GM21528 (cell line): Measurements from ENCODE around the gene ZMYND8.
"Not testable (repeated sequence)": the region's sequence is repeated elsewhere in the genome, so short reads cannot be mapped to it uniquely, and the experiment has no call there.

Experiments used
- ATAC-seq: cut with Tn5 transposase; IDR thresholded peaks from one replicate; pipeline ENCODE4 v1.9.1; 2021; ENCODE audit warnings: mild to moderate bottlenecking, moderate library complexity; ENCODE audit not compliant: unreplicated experiment, low FRiP score

The ZMYND8 gene

DNA sequence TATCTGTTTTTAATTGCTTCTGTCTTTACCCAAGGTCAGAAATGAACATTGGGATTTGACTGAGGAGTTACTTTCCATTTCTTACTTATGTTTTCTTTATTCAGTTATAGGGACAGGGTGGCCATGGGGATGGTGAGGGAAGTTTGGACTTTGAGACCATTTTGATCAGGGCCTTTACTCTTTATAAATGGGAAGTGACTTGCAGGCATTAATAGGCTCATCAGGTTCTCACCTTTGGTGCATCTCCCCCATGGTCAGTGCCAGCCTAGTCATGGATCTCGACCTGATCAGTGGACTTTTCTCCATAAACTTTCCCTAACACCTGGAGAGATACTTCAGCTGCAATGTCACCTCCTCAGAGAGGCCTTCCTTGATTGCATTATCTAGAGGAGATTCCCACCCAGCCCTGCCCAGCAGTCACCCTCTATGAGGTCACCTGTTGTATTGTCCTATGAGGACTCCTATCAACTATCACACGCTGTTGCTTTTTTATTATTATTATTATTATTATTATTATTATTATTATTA, 16.8 kb upstream of the ZMYND8 start:
- no peak for ATAC-seq

DNA sequence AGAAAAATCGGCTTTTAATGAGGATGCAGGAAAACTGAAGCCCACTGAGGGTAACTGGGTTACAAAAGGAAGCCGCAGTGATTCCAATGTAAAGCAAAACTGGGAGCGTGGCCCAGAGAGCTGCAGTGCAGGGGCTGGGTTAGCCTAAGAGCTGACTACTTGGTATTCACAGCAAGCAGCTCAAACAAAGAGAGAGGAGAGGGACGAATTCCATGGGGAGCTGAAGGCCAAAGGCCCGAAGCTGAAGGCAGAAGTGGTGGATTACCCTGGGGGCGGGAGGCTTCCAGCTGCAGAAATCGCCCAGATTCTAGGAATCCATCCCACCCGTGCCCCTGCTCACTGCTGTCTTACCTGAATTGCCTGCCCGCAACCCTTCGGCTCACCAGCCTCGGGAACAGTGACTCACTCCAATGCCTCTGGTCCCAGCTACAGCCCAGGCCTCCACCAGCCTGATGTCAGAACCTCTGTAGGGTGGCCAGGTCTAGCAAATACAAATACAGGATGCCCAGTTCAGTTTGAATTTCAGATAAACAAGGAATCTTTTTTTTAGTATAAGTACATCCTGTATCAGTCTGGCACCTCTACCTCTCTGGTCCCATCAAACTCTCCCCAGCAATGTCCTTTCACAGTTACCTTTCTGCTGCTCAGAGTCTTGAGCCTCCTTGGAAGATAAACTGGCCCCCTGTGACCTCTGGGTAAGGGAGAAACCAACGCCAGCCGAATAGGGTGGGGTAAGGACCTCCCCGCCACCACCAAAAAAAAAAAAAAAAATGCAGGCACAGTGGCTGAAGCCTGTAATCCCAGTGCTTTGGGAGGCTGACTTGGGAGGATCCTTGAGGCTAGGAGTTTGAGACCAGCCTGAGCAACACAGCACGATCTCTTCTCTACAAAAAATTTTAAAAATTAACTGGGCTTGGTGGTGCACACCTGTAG, 14.6 kb upstream of the ZMYND8 start:
- no peak for ATAC-seq

DNA sequence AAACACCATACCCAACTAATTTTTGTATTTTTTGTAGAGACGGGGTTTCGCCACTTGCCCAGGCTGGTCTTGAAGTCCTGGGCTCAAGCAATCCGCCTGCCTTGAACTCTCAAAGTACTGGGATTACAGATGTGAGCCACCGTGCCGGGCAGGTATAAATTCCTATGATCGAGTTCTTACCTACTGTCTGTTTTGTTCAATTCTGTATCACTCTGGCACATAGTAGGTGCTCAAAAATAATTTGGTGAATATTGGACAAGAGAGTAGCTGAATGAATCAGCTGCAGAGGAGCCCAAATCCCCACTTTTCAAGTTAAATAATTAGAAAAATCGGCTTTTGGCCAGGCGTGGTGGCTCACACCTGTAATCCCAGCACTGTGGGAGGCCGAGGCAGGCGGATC, 13.7 kb upstream of the ZMYND8 start:
- no peak for ATAC-seq

DNA sequence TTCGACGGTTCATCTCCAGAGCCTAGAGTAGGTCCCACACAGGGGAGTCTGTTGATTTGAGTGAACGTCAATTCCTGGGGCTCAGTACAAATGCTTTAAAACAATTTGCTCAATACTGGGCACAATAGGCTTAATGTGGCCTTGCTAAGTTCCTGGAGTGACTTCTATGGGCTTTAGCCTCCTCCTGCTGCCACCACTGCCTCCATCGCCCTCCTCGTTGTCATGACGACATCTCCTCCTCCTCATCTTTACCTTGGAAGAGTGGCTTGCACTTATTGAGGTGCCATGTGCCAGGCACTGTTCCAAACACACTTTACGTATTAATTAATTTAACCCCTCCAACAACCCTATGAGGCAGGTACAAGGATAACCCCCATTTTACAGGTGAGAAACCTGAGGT, 11.8 kb upstream of the ZMYND8 start:
- no peak for ATAC-seq

DNA sequence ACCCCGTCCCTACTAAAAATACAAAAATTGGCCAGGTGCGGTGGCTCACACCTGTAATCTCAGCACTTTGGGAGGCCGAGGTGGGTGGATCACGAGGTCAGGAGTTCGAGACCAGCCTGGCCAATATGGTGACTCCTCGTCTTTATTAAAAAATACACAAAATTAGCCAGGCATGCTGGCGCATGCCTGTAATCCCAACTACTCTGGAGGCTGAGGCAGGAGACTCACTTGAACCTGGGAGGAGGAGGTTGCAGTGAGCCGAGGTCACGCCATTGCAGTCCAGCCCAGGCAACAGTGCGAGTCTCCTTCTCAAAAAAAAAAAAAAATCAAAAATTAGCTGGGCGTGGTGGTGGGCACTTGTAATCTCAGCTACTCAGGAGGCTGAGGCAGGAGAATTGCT, 9.8 kb upstream of the ZMYND8 start:
- ATAC-seq, result not testable (repeated sequence)

DNA sequence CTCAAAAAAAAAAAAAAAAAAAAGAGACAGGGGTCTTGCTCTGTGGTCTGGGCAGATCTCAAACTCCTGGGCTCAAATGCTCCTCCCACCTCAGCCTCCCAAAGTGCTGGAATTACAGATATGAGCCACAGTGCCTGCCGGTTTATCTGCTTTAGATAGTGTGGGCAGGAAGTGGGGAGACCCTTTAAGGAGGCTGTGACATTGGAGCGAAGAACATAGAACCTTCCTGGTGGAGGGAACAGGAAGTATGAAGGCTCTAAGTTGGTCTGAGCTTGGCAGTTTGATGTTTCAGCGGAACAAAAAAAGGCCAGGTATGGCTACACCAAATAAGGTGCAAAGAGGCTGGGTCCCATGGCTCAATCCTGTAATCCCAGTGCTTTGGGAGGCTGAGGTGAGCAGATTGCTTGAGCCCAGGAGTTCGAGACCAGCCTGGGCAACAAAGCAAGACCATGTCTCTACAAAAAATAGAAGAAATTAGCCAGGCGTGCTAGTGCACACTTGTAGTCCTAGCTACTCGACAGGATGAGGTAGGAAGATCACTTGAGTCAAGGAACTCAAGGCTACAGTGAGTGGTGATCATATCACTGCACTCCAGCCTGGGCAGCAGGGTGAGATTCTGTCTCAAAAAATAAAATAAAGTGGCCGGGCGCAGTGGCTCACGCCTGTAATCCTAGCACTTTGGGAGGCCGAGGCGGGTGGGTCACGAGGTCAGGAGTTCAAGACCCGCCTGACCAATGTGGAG, 8.7 kb upstream of the ZMYND8 start:
- no peak for ATAC-seq

DNA sequence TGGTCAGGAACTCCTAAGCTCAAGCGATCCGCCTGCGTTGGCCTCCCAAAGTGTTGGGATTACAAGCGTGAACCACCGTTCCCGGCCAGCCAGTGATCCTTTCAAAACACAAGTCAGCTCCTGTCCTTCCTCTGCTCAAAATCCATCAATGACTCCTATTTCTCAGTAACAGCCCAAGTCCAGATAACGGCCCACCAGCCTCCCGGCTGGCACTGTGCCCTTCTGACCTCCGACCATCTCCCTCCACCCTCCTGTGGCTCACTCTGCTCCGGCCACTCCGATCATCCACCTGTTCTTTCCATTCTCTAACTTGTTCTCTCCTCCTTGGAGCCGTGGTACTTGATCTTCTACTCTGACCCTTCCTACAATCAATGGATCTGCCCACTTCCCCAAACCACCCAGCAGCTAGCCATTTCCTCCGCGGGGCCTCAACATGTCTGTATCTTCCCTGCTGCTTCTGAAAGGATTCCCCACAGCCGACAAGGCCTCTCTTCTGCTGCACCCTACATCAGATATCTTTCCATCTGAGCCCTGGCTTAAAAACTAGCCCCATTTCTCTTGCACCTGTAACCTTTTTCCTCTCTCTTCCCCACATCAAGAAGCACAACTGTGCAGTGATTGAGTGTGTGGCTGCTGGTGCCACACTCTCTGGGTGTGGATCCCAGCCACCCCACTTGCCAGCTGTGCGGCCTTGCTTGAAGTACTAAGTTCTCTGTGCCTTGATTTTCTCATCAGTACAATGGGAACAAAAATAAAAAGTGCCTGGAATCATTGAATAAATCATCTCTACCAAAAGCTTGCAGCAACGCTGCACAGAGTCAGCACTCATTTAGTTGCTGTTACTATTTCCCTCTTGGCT, 6.1 kb upstream of the ZMYND8 start:
- no peak for ATAC-seq

DNA sequence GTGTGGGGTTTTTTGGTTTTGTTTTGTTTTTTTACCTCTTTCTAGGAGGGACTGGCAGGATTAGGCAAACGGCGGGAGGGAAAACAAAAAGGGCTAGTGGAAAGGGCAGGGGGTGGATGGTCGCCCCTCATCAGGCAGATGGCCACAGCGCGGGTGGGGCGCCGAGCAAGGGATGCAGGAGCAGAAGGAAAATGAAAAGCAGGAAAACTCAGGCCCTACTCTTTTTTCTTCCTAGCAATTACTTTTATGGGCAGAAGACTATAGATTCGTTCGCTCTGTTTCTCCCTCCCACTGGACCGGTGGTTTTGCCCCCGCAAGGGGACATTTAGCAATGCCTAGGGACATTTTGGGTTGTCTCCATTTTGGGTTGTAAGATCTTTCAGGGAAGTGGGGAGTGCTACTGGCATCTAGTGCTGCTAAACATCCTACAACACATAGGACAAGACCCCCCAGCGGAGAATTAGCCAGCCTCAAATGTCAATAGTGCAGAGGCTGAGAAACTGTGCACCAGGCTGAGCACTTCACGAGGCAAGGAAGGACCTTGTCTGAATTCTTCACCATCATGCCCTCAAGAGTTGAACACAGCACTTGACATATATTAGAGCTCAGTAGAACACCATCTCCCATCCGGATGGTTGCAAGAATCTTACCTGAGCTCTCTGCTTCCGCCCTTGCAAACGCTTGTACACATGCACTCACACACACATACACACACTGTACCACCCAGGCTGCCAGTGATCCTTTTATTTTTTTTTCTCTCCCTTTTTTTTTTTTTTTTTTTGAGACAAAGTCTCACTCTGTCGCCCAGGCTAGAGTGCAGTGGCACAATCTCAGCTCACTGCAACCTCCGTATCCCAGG, 4.8 kb upstream of the ZMYND8 start:
- ATAC-seq, result no peak

DNA sequence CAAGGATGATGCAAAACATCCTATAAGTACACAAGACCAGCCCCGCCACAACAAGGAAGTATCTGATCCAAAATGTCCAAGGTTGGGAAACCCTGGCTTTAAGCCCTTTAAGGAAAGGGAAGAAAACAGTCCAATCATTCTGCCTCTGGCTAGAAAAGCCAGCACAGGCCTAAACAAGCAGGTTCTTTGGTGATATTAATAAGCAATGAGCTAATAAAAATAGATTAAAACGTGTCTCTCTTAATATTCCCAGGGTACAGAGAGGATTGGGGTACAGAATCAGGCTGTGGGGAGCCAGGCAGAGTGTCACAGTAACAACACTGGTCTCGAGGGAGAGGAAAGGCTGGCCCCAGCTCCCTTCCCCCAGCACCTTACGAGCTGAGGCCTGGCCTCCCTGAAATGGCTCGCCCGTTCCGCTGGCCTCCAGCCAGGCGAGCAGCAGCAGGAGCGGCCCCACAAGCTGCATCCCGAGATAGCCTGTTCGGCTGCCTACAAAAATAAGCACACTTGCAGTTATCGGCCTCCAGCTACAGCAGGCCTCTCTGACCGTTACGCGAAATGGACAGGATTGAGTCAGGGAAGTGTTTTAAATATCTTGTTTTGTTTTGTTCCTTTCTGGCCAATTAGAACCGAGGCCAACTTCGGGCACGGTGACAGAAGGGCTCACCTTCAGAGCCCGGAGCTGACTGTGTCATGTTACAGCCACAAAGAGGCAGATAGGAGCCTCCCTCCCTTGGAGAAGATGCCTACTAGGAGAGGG, 4.0 kb upstream of the ZMYND8 start:
- no peak for ATAC-seq

DNA sequence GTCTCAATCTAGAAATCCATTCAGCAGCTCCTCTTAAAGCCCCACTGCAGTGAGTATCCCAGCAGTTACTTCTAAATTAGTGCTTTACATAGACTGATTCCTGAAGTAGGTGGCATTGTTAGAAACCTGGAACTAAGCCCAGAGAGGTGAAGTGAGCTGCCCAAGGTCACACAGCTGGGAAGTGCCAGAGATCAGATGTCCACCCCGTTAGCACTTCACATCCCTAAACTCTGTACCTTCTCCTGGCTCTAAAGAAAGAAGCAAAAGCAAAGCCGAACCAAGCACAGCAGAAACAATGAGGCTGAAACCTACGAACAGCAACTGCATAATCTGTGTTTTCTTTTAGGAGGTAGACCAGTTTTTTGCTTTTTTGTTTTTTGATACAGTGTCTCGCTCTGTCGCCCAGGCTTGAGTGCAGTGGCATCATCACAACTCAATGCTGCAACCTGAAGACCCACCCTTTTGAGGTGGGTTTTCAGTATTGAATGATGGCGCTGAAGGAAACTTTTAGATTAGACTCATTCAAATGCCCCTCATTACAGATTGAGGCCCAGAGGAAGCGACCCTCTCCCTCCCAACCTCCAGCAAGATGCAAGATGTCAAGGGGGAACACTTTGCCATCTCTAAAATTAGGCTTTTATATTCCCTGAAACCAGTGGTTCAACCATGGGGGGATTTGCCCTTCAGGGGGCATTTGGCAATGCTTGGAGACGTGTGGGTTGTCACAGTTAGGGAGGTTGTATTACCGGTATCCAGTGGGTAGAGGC, 3.2 kb upstream of the ZMYND8 start:
- ATAC-seq, result no peak

DNA sequence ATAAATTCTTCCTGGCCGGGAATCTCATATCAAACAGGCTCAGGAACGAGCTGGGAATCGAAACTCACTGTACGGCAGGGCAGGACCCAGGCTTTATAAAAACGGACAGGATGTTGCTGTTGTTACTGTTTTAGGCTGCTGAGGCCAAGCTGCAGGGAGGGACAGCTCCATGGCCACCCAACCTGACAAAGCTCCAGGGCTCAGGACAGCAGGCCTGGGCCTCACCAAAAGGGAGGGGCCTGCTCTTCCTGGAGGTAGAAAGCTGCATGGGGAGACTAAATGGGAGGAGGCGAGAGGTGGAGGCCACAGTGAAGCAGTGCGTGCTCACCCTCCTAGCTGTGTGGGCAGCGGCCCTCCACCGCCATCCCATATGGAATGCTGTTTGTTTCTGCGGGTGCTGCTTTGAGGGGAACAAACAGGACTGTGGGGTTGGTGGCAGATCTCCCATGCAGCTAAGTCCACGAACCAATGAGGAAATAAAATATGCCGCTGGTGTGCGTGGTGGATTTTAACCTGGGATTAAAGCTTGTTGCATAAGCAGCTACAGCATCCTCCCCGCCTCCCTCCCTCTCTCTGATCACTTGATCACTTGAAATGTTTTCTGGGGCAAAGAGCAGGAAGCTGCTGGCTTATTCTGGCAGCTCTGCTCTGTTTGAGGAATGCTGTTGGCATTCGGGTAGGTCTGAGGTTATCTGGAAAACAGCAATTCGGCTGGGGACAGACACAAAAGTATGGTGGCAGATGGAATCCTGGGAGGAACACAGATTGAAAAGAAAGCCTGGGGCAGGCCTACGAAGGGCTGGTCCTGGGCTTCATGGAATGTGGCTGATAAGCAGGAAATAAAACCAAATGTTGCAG, 2.4 kb upstream of the ZMYND8 start:
- no peak for ATAC-seq

DNA sequence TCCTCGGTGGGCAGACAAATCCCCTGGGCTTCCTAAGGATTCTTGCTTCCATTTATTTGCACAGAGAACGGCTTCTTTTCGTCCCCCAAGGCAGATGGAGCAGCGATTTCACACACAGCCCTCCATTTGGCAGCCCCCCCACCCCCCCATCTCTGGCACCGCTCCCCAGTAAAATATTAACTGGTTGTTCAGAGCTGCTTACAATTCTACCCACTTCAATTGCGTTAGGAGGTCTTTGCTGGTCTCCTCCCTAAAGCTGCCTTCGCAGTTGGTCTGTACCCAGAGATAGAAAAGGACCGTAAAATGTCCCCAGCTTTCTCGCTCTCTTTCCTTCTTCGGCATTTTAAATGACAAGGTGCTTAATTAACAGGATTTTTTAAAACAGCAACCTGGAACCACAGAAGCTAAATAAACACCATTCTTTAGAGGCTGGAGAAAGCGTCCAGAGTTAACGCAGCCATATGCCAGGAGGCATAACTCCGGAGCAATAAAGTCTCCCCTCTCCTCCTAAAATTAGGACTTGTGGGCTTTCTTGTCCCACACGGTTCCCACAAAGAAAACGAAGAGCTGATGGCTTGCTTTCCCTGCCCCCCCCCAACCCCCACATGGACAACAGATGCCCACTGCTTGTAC, 1.7 kb upstream of the ZMYND8 start:
- ATAC-seq, result no peak

DNA sequence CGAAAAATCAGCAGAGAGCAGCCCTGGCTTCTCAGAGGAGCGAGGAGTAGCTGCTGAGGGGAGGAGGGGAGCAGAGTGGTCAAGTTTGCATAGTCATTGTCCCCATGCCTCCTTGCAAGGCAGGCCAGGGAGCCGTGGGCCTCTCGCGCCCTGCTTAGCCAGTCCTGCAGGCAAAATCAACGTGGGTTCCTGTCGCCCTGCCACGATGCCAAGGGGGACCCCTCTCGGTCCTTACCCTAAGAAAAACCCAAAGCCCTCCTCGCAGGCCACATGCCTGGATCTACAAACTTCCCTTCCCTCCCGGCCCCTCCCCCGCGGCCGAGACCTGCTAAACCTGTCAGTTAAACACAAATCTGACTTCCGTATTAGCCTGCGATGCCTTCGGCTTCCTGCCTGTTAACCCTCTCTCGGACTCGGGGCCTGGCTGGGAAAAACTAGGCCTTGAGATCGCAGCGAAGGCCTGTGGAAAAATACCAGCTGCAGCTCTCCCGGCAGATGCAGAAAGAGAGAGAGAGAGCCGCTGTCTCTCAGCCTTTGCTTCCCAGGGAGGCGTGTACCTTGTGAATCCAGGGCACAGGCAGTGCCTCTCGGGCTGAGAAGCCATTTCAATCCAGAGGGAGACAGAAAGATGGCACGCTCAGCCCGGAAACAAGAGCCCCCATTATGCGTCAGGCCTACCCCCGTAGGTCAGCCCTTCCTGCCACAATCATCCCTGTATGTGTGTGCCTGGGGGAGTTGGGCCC, 968 bp upstream of the ZMYND8 start:
- ATAC-seq, result peak; percentile 55

DNA sequence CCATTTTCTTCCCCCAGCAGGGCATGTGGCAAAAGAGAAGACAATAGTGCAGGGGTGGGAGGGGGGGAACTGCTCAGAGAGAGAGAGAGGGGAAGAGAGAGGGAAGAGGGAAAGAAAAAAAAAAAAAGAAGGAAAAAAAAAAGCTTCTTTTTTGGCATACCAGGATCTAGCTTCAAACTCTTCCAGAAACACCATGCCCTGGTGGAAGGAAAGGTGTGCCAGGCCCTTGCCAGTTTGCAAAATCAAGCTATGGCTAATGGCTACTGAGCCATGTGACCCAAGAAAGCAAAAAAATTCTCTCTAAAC, 326 bp downstream of the ZMYND8 start:
- ATAC-seq, result no peak

DNA sequence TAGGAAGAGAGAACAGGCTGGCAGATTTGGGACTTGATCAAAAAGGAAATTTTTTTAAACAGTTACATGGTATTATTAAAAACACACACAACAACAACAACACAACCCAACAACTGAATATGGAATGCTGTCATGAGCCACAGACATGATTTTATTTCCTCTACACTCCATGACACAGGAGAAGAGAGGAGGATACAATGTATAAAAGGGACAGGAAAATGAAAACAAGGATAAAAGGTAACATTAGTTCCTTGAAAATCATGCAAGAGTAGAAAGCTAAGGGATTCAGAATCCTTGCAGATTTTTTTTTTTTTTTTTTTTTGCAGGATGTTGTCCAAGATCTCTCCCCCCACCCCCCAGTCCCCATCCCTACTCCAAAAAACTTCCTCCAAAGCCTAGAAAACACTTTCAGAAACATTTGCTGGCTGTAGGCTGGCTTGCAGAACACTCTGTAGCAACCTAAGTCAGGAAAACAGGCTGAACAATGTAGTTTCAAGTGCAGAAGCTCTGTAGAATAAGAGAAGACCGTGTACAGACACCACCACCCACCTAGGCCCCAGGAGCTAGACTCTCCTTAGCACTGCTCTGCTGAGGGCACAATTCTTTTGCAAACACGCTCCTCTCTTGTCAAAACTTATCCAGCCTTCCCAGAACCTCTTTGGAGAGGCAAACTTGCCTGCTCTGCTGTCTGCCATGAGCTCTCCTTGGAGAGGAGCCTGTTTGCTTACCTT, 845 bp downstream of the ZMYND8 start:
- ATAC-seq, result no peak
